SK-N-SH treated with all-trans-retinoic acid at 6 μM for 48 hours (cell line): ENCODE measurements around the gene TPBGL.

ENCODE experiments used
- ATAC-seq: fragments of 200-7000 bp; cut with Tn5 transposase; 3 replicates; pipeline ENCODE4 v1.9.1; 2020; ENCODE audit warnings: mild to moderate bottlenecking, moderate library complexity
- ARNTL ChIP-seq: fragments of 450-650 bp; formaldehyde crosslinking; IDR thresholded peaks from 2 replicates; pipeline ENCODE4 v1.5.0; 2020; ENCODE audit warnings: low read depth, mild to moderate bottlenecking, moderate library complexity, borderline replicate concordance
- BACH2 ChIP-seq: fragments of 250-450 bp; sonication (Bioruptor Pico); IDR thresholded peaks from 2 replicates; pipeline ENCODE4 v1.9.0; 2021; ENCODE audit warnings: mild to moderate bottlenecking, borderline replicate concordance
- ESRRG ChIP-seq: fragments of 250-450 bp; sonication (Bioruptor Pico); IDR thresholded peaks from 2 replicates; pipeline ENCODE4 v1.6.1; 2021; ENCODE audit warnings: mild to moderate bottlenecking
- ISL1 ChIP-seq: fragments of 250-450 bp; sonication (Bioruptor Pico); IDR thresholded peaks from 2 replicates; pipeline ENCODE4 v2.1.2; 2022; ENCODE audit warnings: mild to moderate bottlenecking, moderate library complexity
- OSR1 ChIP-seq: fragments of 250-450 bp; sonication (Bioruptor Pico); IDR thresholded peaks from 2 replicates; pipeline ENCODE4 v1.8.0; 2022; ENCODE audit warnings: moderate library complexity, mild to moderate bottlenecking, inconsistent platforms
- PATZ1 ChIP-seq: fragments of 250-450 bp; sonication (Bioruptor Pico); IDR thresholded peaks from 2 replicates; pipeline ENCODE4 v1.8.0; 2020; ENCODE audit warnings: mild to moderate bottlenecking, moderate library complexity, borderline replicate concordance
- PPARA ChIP-seq: fragments of 250-450 bp; sonication (Bioruptor Pico); IDR thresholded peaks from 2 replicates; pipeline ENCODE4 v1.5.0; 2020; ENCODE audit warnings: mild to moderate bottlenecking, borderline replicate concordance
- RARB ChIP-seq: fragments of 250-450 bp; sonication (Bioruptor Pico); IDR thresholded peaks from 2 replicates; pipeline ENCODE4 v1.8.0; 2021; ENCODE audit warnings: mild to moderate bottlenecking, moderate library complexity
- SNAI2 ChIP-seq: fragments of 250-450 bp; sonication (Bioruptor Pico); IDR thresholded peaks from 2 replicates; pipeline ENCODE4 v1.5.0; 2020; ENCODE audit warnings: mild to moderate bottlenecking, moderate library complexity
- ZFP3 ChIP-seq: fragments of 250-450 bp; sonication (Bioruptor Pico); IDR thresholded peaks from 2 replicates; pipeline ENCODE4 v1.5.0; 2020; ENCODE audit warnings: mild to moderate bottlenecking, moderate library complexity
- ZFP30 ChIP-seq: fragments of 450-650 bp; formaldehyde crosslinking; IDR thresholded peaks from 2 replicates; pipeline ENCODE4 v1.5.0; 2022; ENCODE audit warnings: mild to moderate bottlenecking, moderate library complexity
- TF ChIP-seq, protein P1 (sequence below): fragments of 250-450 bp; sonication (Bioruptor Pico); IDR thresholded peaks from 2 replicates; pipeline ENCODE4 v1.5.0; 2020; ENCODE audit warnings: mild to moderate bottlenecking, moderate library complexity

TPBGL gene

DNA sequence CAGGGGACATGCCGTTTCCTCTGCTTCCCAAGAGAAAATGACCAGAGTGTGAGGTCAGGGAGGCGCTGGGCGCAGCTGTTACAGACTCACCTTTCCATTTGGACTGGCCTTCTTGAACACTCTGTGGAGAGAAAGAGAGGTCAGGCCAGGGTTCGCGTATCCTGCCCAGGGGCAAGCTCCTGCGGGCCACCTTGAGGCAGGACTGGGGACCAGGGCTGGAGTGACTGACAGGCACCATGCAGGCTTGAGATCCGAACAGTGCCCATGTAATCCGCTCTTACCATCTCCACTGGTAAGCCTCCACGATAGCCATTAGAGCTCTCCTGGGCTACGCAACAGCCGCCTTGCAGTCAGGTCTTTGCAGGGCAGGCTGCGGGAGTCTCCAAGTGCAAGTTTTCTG is 49.3 kb downstream of the TPBGL start:
- no peak for ATAC-seq
- TF ChIP-seq ZFP3 (CRISPR knock-in tag) = no peak
- no peak for TF ChIP-seq PATZ1
- no peak for TF ChIP-seq PPARA (CRISPR knock-in tag)
- TF ChIP-seq ZFP30 (CRISPR knock-in tag) = no peak
- TF ChIP-seq OSR1 (CRISPR knock-in tag) = no peak

- TF ChIP-seq ISL1 (CRISPR knock-in tag) = no peak
- TF ChIP-seq SNAI2 (CRISPR knock-in tag) = no peak
- no peak for ATAC-seq
Observed at GRCh38 chr11:75291741-75292140, 51.2 kb downstream of the TPBGL start.

DNA sequence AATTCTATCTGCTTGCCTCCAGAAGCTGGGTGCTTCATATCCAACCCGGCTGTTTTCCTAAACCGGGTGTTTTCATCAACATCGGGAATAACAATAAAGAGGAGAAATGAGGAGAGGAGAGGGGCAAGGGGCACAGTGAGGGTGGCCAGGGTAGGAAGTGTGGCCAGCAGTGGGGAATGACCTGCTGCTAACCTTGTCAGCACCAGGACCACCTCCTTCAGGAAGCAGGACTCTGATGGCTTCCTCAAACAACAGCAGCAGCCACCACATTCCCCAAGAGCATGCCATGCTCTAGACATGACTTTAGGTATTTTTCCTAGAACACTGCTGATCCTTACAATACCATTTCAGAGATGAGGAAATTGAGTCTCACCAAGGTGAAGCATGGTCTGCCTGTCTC is 52.4 kb downstream of the TPBGL start:
- no peak for ATAC-seq
- TF ChIP-seq ARNTL (CRISPR knock-in tag) (no peak), ESRRG (CRISPR knock-in tag) (no peak), BACH2 (CRISPR knock-in tag) (no peak), RARB (no peak), ZFP30 (CRISPR knock-in tag) (no peak)
- TF ChIP-seq, protein P1, sequence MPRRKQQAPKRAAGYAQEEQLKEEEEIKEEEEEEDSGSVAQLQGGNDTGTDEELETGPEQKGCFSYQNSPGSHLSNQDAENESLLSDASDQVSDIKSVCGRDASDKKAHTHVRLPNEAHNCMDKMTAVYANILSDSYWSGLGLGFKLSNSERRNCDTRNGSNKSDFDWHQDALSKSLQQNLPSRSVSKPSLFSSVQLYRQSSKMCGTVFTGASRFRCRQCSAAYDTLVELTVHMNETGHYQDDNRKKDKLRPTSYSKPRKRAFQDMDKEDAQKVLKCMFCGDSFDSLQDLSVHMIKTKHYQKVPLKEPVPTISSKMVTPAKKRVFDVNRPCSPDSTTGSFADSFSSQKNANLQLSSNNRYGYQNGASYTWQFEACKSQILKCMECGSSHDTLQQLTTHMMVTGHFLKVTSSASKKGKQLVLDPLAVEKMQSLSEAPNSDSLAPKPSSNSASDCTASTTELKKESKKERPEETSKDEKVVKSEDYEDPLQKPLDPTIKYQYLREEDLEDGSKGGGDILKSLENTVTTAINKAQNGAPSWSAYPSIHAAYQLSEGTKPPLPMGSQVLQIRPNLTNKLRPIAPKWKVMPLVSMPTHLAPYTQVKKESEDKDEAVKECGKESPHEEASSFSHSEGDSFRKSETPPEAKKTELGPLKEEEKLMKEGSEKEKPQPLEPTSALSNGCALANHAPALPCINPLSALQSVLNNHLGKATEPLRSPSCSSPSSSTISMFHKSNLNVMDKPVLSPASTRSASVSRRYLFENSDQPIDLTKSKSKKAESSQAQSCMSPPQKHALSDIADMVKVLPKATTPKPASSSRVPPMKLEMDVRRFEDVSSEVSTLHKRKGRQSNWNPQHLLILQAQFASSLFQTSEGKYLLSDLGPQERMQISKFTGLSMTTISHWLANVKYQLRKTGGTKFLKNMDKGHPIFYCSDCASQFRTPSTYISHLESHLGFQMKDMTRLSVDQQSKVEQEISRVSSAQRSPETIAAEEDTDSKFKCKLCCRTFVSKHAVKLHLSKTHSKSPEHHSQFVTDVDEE (CRISPR knock-in tag) = no peak
